Retinal pigment epithelial cell (primary cell): ENCODE data around the gene FAM89A.
"Not testable (repeated sequence)": the region's sequence is repeated elsewhere in the genome, so short reads cannot be mapped to it uniquely, and the experiment has no call there.

Experiments
- DNase-seq: peaks from one replicate; pipeline ENCODE4 v3.0.0-alpha.2; 2010; ENCODE audit warnings: low read depth
- H3K4me3 ChIP-seq: 2 replicates; pipeline ENCODE4 v1.5.1; 2011; ENCODE audit warnings: mild to moderate bottlenecking, low read length, control low read depth, moderate library complexity
- TF ChIP-seq, protein P1 (sequence below): conservative IDR thresholded peaks from 2 replicates; pipeline ENCODE4 v1.5.1; 2011; ENCODE audit warnings: low read depth, low read length, control low read depth, inconsistent platforms

Gene FAM89A

GRCh38 chr1:230986976-230987375 is 53.1 kb downstream of the FAM89A start:
- no peak overlapping the region for H3K4me3 ChIP-seq
- TF ChIP-seq, protein P1, sequence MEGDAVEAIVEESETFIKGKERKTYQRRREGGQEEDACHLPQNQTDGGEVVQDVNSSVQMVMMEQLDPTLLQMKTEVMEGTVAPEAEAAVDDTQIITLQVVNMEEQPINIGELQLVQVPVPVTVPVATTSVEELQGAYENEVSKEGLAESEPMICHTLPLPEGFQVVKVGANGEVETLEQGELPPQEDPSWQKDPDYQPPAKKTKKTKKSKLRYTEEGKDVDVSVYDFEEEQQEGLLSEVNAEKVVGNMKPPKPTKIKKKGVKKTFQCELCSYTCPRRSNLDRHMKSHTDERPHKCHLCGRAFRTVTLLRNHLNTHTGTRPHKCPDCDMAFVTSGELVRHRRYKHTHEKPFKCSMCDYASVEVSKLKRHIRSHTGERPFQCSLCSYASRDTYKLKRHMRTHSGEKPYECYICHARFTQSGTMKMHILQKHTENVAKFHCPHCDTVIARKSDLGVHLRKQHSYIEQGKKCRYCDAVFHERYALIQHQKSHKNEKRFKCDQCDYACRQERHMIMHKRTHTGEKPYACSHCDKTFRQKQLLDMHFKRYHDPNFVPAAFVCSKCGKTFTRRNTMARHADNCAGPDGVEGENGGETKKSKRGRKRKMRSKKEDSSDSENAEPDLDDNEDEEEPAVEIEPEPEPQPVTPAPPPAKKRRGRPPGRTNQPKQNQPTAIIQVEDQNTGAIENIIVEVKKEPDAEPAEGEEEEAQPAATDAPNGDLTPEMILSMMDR, result no peak
- DNase-seq, result no peak

DNA sequence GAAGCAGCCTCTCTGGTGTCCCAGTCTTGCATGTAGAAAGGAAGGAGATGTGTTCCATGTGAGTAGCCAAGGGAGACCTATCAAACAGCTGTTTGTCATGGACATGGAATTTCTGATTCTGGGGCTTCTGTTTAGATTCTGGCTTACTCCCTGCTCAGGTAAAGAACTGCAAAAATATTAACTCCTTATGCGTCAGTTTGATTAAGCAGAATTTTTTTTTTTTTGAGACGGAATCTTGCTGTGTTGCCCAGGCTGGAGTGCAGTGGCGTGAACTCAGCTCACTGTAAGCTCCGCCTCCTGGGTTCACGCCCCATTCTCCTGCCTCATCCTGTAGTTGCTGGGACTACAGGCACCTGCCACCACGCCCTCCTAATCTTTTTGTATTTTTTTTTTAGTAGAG is 54.3 kb downstream of the FAM89A start:
- H3K4me3 ChIP-seq, result no peak overlapping the region
- DNase-seq, result no peak
- TF ChIP-seq, protein P1, result no peak

DNA sequence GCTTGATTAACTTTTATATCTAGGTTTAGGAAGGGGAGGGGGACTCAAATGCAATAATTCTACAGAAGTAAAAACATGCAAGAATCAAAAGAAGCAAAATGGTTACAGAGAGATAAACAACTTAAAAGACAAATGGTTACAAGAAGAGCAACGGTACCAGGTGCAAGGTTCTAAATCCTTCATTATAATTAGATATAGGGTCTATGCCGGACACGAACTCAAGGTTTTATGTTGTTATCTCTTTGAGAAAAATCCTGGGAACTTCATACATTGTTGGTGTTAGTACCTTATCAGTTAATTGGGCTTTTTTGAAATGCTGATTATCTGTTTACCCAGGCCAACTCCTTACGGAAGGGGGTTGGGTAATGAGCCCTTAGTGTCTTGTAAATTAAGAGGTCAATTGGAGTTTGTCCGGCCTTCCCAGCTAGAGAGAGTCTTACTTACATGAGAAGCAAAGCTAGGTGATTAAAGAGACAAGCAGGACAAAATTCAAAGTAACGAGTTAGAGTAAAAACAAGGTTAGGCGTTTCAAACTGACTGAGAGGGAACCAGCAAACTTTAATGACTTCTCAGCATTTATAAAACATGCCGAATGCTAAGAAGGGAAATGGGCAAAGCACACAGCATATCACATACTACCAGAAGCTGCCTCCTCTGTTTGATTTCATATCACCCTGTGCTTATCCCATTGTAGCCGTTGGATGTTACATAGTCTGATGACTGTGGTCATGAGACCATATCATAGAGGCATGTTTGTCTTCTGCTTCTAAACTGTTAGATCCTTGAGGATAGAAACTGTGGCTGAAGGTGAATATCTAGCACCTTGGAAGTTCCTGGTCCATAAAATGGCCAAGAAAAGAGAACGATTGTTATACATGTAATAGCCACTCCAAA is 55.2 kb downstream of the FAM89A start:
- not testable (repeated sequence) for DNase-seq, H3K4me3 ChIP-seq

DNA sequence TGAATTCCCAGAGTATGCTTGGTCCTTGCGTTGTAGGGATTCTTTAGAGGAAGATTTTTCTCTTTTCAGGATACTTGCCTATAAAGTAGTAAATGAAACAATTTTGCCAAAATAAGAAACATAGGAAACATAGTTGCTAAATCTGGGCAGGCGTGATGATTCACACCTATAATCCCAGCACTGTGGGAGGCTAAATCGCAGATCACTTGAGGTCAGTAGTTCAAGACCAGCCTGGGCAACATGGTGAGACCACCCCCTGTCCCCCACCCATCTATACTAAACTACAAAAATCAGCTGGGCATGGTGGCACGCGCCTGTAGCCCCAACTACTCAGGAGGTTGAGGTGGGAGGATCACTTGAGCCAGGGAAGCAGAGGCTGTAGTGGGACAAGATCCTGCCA is 56.2 kb downstream of the FAM89A start:
- DNase-seq, result no peak
- TF ChIP-seq, protein P1, result no peak
- H3K4me3 ChIP-seq, result no peak overlapping the region

GRCh38 chr1:230982696-230983095 is 57.4 kb downstream of the FAM89A start:
- H3K4me3 ChIP-seq, result no peak overlapping the region
- no peak for DNase-seq
- TF ChIP-seq, protein P1, result no peak

DNA sequence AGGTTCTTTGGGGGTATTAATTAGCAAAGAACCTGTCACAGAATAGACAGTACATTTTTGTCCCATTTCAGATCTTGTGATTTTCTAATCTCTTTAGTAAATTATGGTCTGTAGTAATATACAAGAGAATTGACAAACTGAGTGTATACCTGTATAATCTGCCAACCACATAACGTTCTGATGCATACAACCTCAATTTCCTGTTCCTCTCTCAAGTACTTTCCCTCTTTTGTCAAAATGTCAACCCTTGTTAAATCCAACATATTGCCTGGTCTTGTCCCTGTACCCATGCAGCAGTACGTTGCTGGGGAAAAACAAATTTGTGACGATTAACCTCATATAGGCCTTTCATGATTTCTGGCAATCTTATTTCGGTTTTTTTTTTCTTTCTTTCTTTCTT is 60.1 kb downstream of the FAM89A start:
- peak overlapping the region; percentile 94 for H3K4me3 ChIP-seq
- no peak for DNase-seq
- TF ChIP-seq, protein P1, result no peak

DNA sequence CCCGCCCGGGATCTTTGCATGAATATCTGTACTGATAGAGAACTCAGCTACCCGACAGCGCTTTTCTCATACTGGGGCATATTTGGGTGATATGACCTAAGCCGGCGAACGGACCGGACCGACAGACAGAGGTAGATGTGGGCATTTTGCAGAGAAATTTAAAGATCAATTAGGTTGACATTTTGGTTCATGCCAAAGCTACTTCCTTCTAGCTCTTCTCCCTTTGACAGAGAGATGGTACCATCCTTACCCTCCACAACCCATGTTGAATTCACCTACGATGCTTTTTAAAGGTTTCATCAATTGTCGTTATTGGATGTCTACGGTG is 60.7 kb downstream of the FAM89A start:
- TF ChIP-seq, protein P1, result no peak
- DNase-seq, result no peak

More for the DNA sequence above, 60.7 kb downstream of the FAM89A start:
- H3K4me3 ChIP-seq, result peak overlapping the region; percentile 94
